ENCODE results near the gene LARP1.

DNA sequence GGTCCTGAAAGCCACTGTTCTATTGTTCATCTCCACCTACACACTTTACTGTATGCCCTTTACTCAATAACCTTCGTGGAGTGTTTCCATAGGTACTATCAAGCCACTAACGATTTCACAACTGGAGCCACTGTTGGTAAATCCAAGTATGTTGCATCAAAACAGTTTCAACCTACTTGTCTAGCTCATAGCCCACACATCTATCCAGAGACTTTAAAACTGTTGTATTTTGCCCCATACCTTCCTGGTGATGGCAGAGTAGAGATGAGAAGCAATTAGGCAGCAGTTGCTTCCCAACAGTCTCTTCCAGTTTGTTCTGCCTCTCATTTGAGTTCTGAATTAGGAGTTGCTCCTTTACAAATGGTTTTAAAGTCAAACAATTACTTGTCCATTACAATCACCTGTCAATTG, 94.6 kb downstream of the LARP1 start:
- TF ChIP-seq, protein P1, sequence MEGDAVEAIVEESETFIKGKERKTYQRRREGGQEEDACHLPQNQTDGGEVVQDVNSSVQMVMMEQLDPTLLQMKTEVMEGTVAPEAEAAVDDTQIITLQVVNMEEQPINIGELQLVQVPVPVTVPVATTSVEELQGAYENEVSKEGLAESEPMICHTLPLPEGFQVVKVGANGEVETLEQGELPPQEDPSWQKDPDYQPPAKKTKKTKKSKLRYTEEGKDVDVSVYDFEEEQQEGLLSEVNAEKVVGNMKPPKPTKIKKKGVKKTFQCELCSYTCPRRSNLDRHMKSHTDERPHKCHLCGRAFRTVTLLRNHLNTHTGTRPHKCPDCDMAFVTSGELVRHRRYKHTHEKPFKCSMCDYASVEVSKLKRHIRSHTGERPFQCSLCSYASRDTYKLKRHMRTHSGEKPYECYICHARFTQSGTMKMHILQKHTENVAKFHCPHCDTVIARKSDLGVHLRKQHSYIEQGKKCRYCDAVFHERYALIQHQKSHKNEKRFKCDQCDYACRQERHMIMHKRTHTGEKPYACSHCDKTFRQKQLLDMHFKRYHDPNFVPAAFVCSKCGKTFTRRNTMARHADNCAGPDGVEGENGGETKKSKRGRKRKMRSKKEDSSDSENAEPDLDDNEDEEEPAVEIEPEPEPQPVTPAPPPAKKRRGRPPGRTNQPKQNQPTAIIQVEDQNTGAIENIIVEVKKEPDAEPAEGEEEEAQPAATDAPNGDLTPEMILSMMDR (IDR thresholded peaks at IDR 0.05; ENCODE audit: low read depth, low read length, missing input control): no peak
- no peak for TF ChIP-seq GABPA (IDR thresholded peaks at IDR 0.05 in 1 of 2, conservative IDR thresholded peaks at IDR 0.05 in 1 of 2)
- TF ChIP-seq, protein P2, sequence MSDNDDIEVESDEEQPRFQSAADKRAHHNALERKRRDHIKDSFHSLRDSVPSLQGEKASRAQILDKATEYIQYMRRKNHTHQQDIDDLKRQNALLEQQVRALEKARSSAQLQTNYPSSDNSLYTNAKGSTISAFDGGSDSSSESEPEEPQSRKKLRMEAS (IDR thresholded peaks at IDR 0.05): no peak
- TF ChIP-seq, protein P3, sequence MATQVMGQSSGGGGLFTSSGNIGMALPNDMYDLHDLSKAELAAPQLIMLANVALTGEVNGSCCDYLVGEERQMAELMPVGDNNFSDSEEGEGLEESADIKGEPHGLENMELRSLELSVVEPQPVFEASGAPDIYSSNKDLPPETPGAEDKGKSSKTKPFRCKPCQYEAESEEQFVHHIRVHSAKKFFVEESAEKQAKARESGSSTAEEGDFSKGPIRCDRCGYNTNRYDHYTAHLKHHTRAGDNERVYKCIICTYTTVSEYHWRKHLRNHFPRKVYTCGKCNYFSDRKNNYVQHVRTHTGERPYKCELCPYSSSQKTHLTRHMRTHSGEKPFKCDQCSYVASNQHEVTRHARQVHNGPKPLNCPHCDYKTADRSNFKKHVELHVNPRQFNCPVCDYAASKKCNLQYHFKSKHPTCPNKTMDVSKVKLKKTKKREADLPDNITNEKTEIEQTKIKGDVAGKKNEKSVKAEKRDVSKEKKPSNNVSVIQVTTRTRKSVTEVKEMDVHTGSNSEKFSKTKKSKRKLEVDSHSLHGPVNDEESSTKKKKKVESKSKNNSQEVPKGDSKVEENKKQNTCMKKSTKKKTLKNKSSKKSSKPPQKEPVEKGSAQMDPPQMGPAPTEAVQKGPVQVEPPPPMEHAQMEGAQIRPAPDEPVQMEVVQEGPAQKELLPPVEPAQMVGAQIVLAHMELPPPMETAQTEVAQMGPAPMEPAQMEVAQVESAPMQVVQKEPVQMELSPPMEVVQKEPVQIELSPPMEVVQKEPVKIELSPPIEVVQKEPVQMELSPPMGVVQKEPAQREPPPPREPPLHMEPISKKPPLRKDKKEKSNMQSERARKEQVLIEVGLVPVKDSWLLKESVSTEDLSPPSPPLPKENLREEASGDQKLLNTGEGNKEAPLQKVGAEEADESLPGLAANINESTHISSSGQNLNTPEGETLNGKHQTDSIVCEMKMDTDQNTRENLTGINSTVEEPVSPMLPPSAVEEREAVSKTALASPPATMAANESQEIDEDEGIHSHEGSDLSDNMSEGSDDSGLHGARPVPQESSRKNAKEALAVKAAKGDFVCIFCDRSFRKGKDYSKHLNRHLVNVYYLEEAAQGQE (IDR thresholded peaks at IDR 0.05): no peak
- TF ChIP-seq JUND (IDR thresholded peaks at IDR 0.05): no peak
- no peak for TF ChIP-seq NR2F2 (IDR thresholded peaks at IDR 0.05)
- no peak for TF ChIP-seq SP1 (IDR thresholded peaks at IDR 0.05)
- TF ChIP-seq, protein P4, sequence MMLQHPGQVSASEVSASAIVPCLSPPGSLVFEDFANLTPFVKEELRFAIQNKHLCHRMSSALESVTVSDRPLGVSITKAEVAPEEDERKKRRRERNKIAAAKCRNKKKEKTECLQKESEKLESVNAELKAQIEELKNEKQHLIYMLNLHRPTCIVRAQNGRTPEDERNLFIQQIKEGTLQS (IDR thresholded peaks at IDR 0.05): no peak
- TF ChIP-seq YY1 (IDR thresholded peaks at IDR 0.05): no peak
- TF ChIP-seq, protein P5, sequence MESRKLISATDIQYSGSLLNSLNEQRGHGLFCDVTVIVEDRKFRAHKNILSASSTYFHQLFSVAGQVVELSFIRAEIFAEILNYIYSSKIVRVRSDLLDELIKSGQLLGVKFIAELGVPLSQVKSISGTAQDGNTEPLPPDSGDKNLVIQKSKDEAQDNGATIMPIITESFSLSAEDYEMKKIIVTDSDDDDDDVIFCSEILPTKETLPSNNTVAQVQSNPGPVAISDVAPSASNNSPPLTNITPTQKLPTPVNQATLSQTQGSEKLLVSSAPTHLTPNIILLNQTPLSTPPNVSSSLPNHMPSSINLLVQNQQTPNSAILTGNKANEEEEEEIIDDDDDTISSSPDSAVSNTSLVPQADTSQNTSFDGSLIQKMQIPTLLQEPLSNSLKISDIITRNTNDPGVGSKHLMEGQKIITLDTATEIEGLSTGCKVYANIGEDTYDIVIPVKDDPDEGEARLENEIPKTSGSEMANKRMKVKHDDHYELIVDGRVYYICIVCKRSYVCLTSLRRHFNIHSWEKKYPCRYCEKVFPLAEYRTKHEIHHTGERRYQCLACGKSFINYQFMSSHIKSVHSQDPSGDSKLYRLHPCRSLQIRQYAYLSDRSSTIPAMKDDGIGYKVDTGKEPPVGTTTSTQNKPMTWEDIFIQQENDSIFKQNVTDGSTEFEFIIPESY (IDR thresholded peaks at IDR 0.05): no peak
- TF ChIP-seq RAD21 (IDR thresholded peaks at IDR 0.05): no peak
- no peak for TF ChIP-seq FOXA1 (IDR thresholded peaks at IDR 0.05)
- no peak for TF ChIP-seq RXRA (IDR thresholded peaks at IDR 0.05)

All from liver (tissue), 3 donors.